Measurements from ENCODE around the gene MLN. TPM values are rescaled to one million over a fixed set of nuclear protein-coding genes. Genes with fewer than 3 reads are reported as not detected.

MLN gene
- total and polyA plus RNA-seq, 2 donors (not counting 3 experiments of a cell fraction or from before 2014, with no cell fraction given): not detected

DNA sequence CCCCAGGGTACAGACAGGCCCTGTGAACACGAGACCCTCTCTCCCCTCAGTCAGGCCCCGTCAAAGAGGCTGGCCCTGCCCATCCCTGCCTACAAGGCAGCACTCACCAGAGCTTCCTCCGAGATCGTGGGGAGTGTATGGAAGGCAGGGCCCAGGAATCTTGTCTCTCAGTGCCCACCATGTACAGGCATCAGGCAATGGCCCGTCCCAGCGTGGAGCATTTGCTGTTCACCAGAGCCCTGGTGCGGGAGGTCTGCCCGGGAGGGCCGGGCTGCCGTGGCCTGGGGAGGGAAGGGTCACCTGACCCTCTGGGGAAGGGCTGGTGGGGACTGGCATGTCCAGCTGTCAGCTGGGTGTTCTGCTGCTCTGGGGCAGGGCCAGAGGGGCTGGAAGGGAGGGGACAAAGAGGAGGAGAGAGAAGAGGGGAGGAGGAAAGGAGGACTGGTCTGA is 57.1 kb downstream of the MLN start, which contains the start of gene IP6K3:
Gene IP6K3, minus strand, starts transcription at position 255 of the 450 bp plus-strand sequence. CDS start 11,429 bp downstream, outside the sequence.
- H3K27me3 ChIP-seq (ENCODE audit: control insufficient read depth in 2 of 2, insufficient read depth in 2 of 2, low read length in 2 of 2): peaks cover 4 to 9% of the 10 kb centered on the region in 2 experiments
- ChIA-PET POLR2A (no interaction called here), CTCF (interaction anchor here (0.9 to 7.7 kb wide), 8 partner anchors 9 to 409 kb away, joined by 3 to 122 read pairs (median 8); partner anchors contain the start of gene UQCC2)
- no peaks in the 10 kb centered on the region for H4K20me1 ChIP-seq (replicated peaks; ENCODE audit: control insufficient read depth, extremely low read depth, insufficient read depth, low read length)
- no peak for DNase-seq (ENCODE audit: low read depth, low spot score)
- no peak within 1 kb of the TSS for H3K27ac ChIP-seq (ENCODE audit: insufficient read depth, low read depth, low read length)
- no peaks in the 10 kb centered on the region for H3K36me3 ChIP-seq (ENCODE audit: control insufficient read depth in 2 of 2, extremely low read depth in 1 of 2, insufficient read depth in 2 of 2, low read length in 2 of 2)
- H2AFZ ChIP-seq (ENCODE audit: low read depth, low read length): no peak within 1 kb of the TSS
- intact Hi-C loops (cut with micrococcal nuclease): no loop called here
- H3K9me3 ChIP-seq (replicated peaks; ENCODE audit: control insufficient read depth, insufficient read depth, low read length): no peaks in the 10 kb centered on the region
- no peaks in the 10 kb centered on the region for H3K9me1 ChIP-seq (replicated peaks; ENCODE audit: control insufficient read depth, extremely low read depth, insufficient read depth, low read length)
- H3K4me3 ChIP-seq (replicated peaks in 1 of 3; ENCODE audit: insufficient read depth in 1 of 3, low read depth in 1 of 3, low read length in 3 of 3): no peak within 1 kb of the TSS
- BruUV-seq (replicated peaks): no TSS peak
- no peaks in the 10 kb centered on the region for H3K4me1 ChIP-seq (ENCODE audit: control insufficient read depth, extremely low read depth, insufficient read depth, low read length)
- dilution Hi-C loops (cut with MboI; ENCODE audit: extremely low pct_ligation_motif_present, low sequenced_read_pairs): no loop called here
- no peak for TF ChIP-seq GATA2 (IDR thresholded peaks at IDR 0.05; ENCODE audit: insufficient read depth, insufficient read length, low read depth, low read length)
- TF ChIP-seq, protein P1, sequence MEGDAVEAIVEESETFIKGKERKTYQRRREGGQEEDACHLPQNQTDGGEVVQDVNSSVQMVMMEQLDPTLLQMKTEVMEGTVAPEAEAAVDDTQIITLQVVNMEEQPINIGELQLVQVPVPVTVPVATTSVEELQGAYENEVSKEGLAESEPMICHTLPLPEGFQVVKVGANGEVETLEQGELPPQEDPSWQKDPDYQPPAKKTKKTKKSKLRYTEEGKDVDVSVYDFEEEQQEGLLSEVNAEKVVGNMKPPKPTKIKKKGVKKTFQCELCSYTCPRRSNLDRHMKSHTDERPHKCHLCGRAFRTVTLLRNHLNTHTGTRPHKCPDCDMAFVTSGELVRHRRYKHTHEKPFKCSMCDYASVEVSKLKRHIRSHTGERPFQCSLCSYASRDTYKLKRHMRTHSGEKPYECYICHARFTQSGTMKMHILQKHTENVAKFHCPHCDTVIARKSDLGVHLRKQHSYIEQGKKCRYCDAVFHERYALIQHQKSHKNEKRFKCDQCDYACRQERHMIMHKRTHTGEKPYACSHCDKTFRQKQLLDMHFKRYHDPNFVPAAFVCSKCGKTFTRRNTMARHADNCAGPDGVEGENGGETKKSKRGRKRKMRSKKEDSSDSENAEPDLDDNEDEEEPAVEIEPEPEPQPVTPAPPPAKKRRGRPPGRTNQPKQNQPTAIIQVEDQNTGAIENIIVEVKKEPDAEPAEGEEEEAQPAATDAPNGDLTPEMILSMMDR (IDR thresholded peaks at IDR 0.05; ENCODE audit: extremely low read depth in 1 of 2, insufficient read depth in 1 of 2, low read depth in 1 of 2, low read length in 2 of 2): no peak
- TF ChIP-seq JUN (IDR thresholded peaks at IDR 0.05; ENCODE audit: borderline replicate concordance, insufficient read depth, insufficient read length, low read depth): no peak
- TF ChIP-seq, protein P2, sequence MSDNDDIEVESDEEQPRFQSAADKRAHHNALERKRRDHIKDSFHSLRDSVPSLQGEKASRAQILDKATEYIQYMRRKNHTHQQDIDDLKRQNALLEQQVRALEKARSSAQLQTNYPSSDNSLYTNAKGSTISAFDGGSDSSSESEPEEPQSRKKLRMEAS (IDR thresholded peaks at IDR 0.05; ENCODE audit: insufficient read depth, insufficient read length): no peak
- no peak for TF ChIP-seq EZH2 (IDR thresholded peaks at IDR 0.05; ENCODE audit: borderline replicate concordance, low read depth, low read length, severe bottlenecking)
- no peak for TF ChIP-seq POLR2AphosphoS5 (IDR thresholded peaks at IDR 0.05; ENCODE audit: insufficient read depth, low read depth, low read length)
- no peak within 1 kb of the TSS for H3K4me2 ChIP-seq (ENCODE audit: insufficient read depth, low read length)
- no peak for FAIRE-seq
- no peaks in the 10 kb centered on the region for H3K79me2 ChIP-seq (ENCODE audit: control insufficient read depth, insufficient read depth, low read length)
- H3K9ac ChIP-seq (replicated peaks; ENCODE audit: extremely low read depth, insufficient read depth, low read length): no peak within 1 kb of the TSS
